Loucy (cell line): ENCODE measurements around the gene PI4KA.

ENCODE experiments used
- EZH2phosphoT487 ChIP-seq: fragments of 200-600 bp; IDR thresholded peaks from 2 replicates; pipeline ENCODE4 v1.6.1; 2018; ENCODE audit warnings: antibody characterized with exemption, mild to moderate bottlenecking, moderate library complexity, borderline replicate concordance
- TF ChIP-seq, protein P1 (sequence below): fragments of 200-600 bp; sonication (generic); conservative IDR thresholded peaks from 2 replicates; pipeline ENCODE4 v1.5.1; 2014; ENCODE audit warnings: mild to moderate bottlenecking, antibody characterized with exemption, low read length

DNA sequence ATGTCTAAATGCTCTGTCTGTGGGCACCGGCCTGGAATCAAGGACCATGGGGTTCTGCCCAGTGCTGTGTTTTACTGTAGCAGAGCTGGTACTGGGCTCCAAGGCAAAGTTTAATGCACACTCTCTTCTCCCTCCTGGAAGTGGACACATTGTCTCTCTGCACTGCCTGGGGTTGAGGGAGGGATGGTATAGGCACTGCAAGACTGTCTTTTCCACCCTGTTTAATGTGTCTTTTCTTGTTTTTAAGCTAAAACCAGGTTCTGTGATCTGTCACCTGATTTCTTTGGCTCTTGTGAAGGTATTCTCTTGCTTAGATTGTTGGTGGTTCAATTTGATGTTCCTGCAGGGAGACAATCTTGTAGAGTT, 194.0 kb downstream of the PI4KA start:
- TF ChIP-seq, protein P1, sequence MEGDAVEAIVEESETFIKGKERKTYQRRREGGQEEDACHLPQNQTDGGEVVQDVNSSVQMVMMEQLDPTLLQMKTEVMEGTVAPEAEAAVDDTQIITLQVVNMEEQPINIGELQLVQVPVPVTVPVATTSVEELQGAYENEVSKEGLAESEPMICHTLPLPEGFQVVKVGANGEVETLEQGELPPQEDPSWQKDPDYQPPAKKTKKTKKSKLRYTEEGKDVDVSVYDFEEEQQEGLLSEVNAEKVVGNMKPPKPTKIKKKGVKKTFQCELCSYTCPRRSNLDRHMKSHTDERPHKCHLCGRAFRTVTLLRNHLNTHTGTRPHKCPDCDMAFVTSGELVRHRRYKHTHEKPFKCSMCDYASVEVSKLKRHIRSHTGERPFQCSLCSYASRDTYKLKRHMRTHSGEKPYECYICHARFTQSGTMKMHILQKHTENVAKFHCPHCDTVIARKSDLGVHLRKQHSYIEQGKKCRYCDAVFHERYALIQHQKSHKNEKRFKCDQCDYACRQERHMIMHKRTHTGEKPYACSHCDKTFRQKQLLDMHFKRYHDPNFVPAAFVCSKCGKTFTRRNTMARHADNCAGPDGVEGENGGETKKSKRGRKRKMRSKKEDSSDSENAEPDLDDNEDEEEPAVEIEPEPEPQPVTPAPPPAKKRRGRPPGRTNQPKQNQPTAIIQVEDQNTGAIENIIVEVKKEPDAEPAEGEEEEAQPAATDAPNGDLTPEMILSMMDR: no peak
- TF ChIP-seq EZH2phosphoT487: no peak
